Ascending aorta (tissue), 2 donors: Measurements from ENCODE around the gene ACBD6. TPM values are rescaled to one million over a fixed set of nuclear protein-coding genes. Genes with fewer than 3 reads are reported as not detected.

Experiments
- DNase-seq, 2 donors: peaks; one replicate each; pipeline ENCODE4 v3.0.0-alpha.2; 2019; ENCODE audit warnings: low spot score in 2 of 2
- H3K27ac ChIP-seq, 2 donors: fragments of 200-600 bp; sonication (generic); one replicate each; pipeline ENCODE4 v1.5.1; 2016 to 2017; ENCODE audit warnings: mild to moderate bottlenecking in 1 of 2
- H3K27me3 ChIP-seq: fragments of 200-600 bp; sonication (generic); one replicate; pipeline ENCODE4 v1.5.1; 2017
- H3K36me3 ChIP-seq, 2 donors: fragments of 200-600 bp; sonication (generic); one replicate each; pipeline ENCODE4 v1.5.1; 2016
- H3K4me1 ChIP-seq, 2 donors: fragments of 200-600 bp; sonication (generic); one replicate each; pipeline ENCODE4 v1.5.1; 2016 to 2017; ENCODE audit warnings: mild to moderate bottlenecking in 1 of 2
- H3K4me3 ChIP-seq, 2 donors: fragments of 200-600 bp; sonication (generic); one replicate each; pipeline ENCODE4 v1.5.1; 2016 to 2017; ENCODE audit warnings: mild to moderate bottlenecking in 1 of 2
- H3K9me3 ChIP-seq, 2 donors: fragments of 200-600 bp; sonication (generic); one replicate each; pipeline ENCODE4 v1.5.1; 2016
- CTCF ChIP-seq, 3 experiments: fragments of 200-600 bp in 2 of 3; fragments of 450-650 bp in 1 of 3; sonication (generic) in 2 of 3; IDR thresholded peaks; one replicate each; pipeline ENCODE4 v1.5.1; 2016 to 2019; ENCODE audit warnings: antibody characterized with exemption in 3 of 3, mild to moderate bottlenecking in 1 of 3, moderate library complexity in 1 of 3
- intact Hi-C: fragments of 100-400 bp; cut with DNase I; formaldehyde crosslinking; loops from one replicate; pipeline ENCODE4 v1.15.1; 2023
- total RNA-seq: library from RNA; depleted of rRNA; stranded (reverse); fragments of >200 nt; gene quantifications from one replicate; pipeline ENCODE4 v1.1.0, GENCODE V29; 2016

ACBD6 gene
- total RNA-seq, 1 donor from 2014 or later, result 67.7 TPM

- Histone ChIP-seq H3K36me3 (no peaks in the 10 kb centered on the region), H3K4me3 (no peak overlapping the region), H3K4me1 (no peaks in the 10 kb centered on the region), H3K27me3 (no peaks in the 10 kb centered on the region), H3K27ac (no peak overlapping the region), H3K9me3 (peaks cover 0 to 11% of the 10 kb centered on the region in 2 donors)
- DNase-seq, result no peak
- intact Hi-C loops, result no loop called here
- TF ChIP-seq CTCF (IDR thresholded peaks at IDR 0.05), result no peak
These were observed 57.9 kb downstream of the ACBD6 start for GRCh38 chr1:180444522-180444921.

GRCh38 chr1:180440335-180440734 is 62.0 kb downstream of the ACBD6 start:
- intact Hi-C loops, result no loop called here
- H3K36me3 ChIP-seq, result no peaks in the 10 kb centered on the region
- H3K27me3 ChIP-seq, result no peaks in the 10 kb centered on the region
- no peak for DNase-seq
- no peaks in the 10 kb centered on the region for H3K4me1 ChIP-seq
- no peak overlapping the region for H3K4me3 ChIP-seq
- H3K27ac ChIP-seq, result no peak overlapping the region
- peaks cover 0 to 11% of the 10 kb centered on the region in 2 donors for H3K9me3 ChIP-seq
- TF ChIP-seq CTCF (IDR thresholded peaks at IDR 0.05), result no peak

DNA sequence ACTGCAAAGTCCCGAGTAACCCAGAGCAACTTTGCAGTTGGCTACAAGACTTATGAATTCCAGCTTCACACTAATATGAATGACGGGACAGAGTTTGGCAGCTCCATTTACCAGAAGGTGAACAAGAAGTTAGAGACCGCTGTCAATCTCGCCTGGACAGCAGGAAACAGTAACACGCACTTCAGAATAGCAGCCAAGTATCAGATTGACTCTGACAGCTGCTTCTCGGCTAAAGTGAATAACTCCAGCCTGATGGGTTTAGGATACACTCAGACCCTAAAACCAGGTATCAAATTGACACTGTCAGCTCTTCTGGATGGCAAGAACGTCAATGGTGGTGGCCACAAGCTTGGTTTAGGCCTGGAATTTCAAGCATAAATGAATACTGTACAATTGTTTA is 66.8 kb downstream of the ACBD6 start:
- no peak for DNase-seq
- H3K9me3 ChIP-seq, result no peaks in the 10 kb centered on the region
- intact Hi-C loops, result no loop called here
- peaks cover 0 to 6% of the 10 kb centered on the region in 2 donors for H3K4me1 ChIP-seq
- TF ChIP-seq CTCF (IDR thresholded peaks at IDR 0.05), result no peak
- no peak overlapping the region for H3K4me3 ChIP-seq
- no peak overlapping the region for H3K27ac ChIP-seq
- H3K27me3 ChIP-seq, result no peaks in the 10 kb centered on the region
- no peaks in the 10 kb centered on the region for H3K36me3 ChIP-seq

DNA sequence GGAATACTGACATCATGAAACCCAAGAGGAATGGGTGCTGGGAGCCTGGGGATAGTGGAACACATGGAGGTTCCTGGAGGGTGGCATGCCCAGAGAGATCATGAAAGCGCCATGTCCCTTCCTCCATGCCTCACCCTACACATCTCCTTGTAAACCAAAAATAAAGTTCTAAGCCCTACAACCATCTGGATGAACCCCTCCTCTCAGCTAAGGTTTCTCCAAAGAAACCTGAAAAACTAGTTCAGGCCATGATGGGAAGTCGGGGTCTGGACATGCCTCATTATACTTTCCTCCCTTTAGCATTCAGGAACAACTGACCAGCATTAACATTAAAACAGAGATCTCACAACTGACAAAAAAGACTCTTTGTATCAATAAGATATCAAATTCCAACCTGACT is 68.5 kb downstream of the ACBD6 start:
- H3K4me1 ChIP-seq, result peaks cover 0 to 6% of the 10 kb centered on the region in 2 donors
- no peak overlapping the region for H3K27ac ChIP-seq
- no peak for DNase-seq
- TF ChIP-seq CTCF (IDR thresholded peaks at IDR 0.05), result no peak
- no peaks in the 10 kb centered on the region for H3K27me3 ChIP-seq
- no peaks in the 10 kb centered on the region for H3K36me3 ChIP-seq
- H3K9me3 ChIP-seq, result no peaks in the 10 kb centered on the region
- intact Hi-C loops, result no loop called here
- H3K4me3 ChIP-seq, result no peak overlapping the region

DNA sequence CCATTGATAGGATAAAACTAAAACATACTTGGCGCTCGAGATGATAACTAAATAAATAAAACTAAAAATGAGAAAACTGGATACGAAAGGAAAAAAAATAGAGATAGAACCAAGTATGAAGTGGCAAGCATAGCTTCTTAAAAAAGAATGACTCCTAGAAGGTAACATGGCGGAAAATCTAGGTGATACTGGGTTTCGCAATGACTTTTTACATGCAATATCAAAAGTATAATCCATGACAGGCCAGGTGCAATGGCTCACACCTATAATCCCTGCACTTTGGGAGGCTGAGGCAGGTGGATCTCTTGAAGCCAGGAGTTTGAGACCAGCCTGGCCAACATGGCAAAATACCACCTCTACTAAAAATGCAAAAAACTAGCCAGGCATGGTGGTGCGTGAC is 70.7 kb downstream of the ACBD6 start:
- H3K27ac ChIP-seq, result no peak overlapping the region
- no peak overlapping the region for H3K4me3 ChIP-seq
- no peaks in the 10 kb centered on the region for H3K36me3 ChIP-seq
- H3K9me3 ChIP-seq, result no peaks in the 10 kb centered on the region
- TF ChIP-seq CTCF (IDR thresholded peaks at IDR 0.05), result no peak
- H3K27me3 ChIP-seq, result no peaks in the 10 kb centered on the region
- no peak for DNase-seq
- peaks cover 0 to 6% of the 10 kb centered on the region in 2 donors for H3K4me1 ChIP-seq
- intact Hi-C loops, result no loop called here
